Stimulated activated CD8-positive, alpha-beta memory T cell treated with anti-CD3 and anti-CD28 coated beads, Interleukin-15, amount 100 ng/mL, for 1 hour (primary cell): ENCODE results near the gene SYNE2.
"Not testable (repeated sequence)": the region's sequence is repeated elsewhere in the genome, so short reads cannot be mapped to it uniquely, and the experiment has no call there.

Source experiments
- DNase-seq: peaks from one replicate; pipeline ENCODE4 v3.0.0-alpha.2; 2020; ENCODE audit warnings: low read depth

The SYNE2 gene

DNA sequence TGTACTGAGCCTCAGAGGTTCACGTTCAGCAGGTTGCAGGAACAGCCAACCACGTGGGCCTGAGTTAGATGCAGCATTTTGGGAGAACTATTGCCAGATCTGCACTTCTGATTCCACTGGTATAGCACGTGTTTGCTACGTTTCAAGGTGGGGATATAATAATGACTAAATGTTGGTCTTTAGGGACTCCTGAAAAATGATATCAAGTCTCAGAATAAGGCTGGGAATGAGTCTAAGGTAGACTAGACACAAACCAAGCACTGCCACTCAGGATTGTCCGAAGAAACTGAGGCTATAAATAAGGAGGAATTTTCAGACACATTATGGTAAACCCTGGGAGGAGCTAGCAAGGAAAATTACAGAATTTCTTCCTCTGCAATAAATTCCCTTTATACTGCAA lies 343.3 kb downstream of the SYNE2 start:
- DNase-seq = no peak

- no peak for DNase-seq
Measured at GRCh38 chr14:64196814-64197411, 344.1 kb downstream of the SYNE2 start.

DNA sequence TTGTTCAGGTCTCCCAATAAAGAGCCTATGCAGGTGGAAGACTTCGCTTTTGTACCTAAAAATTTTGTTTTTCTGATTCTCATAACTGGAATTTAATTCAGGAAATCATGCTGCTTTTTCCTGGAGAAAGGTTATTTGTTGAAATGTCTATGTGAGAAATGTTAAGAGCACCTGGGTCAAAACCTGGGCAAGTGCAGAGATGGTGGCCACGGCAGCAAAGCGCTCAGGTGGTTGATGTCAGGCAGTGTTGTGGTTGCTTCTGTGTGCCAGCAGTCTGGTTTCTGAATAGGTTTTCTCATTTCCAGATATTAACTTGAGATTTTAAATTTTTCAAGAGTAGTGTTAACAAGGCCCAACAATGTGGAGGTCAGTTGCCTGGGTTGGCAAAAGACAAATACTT lies 345.2 kb downstream of the SYNE2 start:
- DNase-seq = no peak

GRCh38 chr14:64198486-64198885 lies 345.7 kb downstream of the SYNE2 start:
- no peak for DNase-seq

GRCh38 chr14:64200170-64200569 lies 347.4 kb downstream of the SYNE2 start:
- no peak for DNase-seq

DNA sequence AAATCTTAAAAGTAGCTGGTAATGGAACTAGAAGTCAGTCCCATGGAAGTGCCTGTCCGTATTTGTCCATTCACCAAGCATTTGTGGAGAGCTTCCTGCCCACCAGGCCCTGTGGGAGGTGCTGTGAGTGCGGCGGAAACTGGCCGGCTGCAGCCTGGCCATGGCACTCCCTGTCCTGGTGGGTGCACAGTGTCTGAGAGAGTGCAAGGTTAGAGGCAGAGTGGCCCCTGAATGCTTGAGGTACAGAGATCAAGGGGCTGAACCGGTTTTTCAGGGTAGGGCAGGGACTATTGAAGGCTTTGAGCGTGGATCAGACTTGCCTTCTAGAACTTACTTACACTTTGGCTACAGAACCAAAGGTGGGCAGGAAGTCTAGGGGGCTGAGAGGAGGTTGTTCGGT lies 348.5 kb downstream of the SYNE2 start:
- no peak for DNase-seq

DNA sequence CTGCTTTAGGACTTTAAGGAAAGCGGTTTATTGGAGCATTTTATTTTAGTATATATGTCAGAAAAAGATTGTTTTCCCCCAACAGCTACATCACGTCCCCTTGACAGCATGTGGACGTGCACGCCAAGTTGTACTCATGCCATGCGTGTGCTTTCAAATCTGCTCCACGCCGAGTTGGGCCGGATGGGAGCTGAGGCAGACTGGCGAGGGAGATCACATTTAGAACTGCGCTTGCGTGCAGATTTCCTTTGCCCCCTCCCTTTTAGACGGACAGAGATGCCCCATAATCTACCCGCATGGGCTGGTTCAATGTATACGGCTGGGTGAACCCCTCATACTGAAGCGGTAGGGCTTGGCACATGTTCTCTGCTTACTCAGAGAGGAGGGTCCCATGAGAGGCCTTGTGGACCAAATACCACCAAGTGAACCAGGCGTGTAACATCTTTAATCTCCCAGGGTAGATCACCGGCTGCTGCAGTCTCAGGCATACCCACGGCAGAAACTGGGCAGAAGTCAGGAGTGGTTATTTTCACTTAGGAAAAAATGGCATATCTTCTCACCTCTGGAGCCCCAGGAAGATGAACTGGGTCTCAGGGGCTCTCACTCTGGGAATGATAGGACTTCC lies 349.2 kb downstream of the SYNE2 start:
- DNase-seq = no peak

DNA sequence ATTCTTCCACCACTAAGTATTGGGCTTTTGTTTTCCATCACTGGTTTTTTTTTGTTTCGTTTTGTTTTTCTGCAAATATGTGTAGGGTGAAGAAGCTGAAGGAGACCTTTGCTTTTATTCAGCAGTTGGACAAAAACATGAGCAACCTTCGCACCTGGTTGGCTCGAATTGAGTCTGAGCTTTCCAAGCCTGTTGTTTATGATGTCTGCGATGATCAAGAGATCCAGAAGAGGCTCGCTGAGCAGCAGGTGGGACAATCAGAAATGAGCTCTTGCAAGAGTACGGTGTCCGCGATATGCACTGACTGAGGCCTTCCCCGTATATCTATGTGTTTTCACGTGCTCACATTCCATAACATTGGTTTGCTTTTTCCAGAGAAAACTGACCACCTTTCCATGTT lies 349.9 kb downstream of the SYNE2 start:
- DNase-seq = no peak

DNA sequence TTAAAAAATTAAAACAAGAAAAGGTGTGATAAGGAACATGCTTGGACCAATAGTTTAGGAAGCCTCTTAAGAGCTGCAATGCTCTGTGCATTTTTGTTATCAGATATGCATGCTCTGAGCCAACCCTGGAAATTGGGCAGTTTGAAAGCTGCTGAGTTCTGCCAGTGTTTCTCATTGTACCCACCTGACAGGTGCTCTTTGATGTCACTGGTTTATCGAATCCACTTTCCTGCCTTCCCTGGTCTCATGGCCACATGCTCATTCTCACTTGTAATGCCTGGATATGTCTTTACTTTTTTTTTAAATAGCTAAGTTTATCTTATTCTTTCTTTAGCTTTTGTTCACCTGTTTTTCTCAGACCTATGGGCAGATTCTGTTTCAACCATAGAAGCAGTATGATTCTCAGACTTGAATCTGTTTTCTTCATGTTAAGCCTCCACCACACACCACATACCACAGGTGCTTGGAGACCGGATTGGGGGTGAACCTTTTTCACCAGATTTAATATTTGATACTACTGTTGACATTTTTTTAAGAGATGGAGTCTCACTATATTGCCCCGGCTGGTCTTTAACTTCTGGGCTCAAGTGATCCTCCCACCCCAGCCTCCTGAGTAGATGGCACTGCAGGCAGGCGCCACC lies 350.7 kb downstream of the SYNE2 start:
- DNase-seq = no peak

DNA sequence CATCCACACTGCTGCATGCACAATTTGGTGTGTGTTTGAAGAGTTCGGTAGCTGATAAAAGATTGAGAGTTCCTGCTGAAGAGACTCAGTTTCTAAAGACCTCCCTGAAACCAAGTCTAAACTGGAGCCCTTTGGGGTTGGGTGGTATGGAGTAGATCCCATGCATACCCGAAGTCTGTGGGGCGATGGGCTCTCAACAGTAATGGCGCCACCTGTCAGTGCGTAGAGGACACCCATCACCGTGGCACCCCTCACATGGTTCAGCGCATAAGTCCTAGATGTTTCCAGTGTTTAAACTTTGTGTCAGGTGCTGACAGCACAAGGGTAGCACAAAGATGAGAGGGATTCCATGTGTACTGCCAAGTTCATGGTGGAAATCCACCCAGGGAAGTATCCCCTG lies 355.5 kb downstream of the SYNE2 start:
- DNase-seq = no peak

DNA sequence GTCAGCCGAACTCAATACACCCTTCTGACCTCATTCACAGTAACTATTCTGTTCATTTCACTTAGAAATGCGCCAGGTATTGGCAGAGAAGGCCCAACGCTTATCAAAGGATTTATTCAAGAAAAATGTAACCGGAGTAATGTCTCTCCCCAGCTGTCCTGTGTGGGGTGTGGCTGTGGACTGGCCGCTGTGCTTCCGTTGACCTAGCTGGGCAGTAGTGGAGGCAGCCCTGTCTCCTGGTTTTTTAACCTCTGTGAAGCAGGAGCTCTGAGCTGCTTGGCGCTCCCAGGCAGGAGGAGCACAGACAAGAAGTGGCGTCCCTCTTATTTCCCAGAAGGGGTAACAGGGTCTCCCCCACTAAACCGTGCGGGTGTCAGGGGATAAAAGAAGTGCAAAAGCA lies 356.2 kb downstream of the SYNE2 start:
- no peak for DNase-seq

- DNase-seq = no peak
Measured at GRCh38 chr14:64209444-64210131, 356.8 kb downstream of the SYNE2 start.

GRCh38 chr14:64210216-64210615 lies 357.4 kb downstream of the SYNE2 start:
- no peak for DNase-seq

DNA sequence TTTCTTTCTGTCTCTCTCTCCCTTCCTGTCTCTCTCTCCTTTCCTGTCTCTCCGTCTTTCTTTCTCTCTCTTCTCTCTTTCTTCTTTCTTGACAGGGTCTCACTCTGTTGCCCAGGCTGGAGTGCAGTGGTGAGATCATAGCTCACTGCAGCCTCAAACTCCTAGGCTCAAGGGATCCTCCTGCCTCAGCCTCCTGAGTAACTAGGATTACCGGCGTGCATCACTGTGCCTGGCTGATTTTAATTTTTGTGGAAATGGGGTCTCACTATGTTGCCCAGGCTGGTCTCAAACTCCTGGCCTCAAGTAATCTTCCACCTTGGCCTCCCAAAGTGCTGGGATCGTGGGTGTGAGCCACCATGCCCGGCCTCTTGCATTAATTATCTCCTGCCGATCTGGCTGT lies 358.1 kb downstream of the SYNE2 start:
- not testable (repeated sequence) for DNase-seq

DNA sequence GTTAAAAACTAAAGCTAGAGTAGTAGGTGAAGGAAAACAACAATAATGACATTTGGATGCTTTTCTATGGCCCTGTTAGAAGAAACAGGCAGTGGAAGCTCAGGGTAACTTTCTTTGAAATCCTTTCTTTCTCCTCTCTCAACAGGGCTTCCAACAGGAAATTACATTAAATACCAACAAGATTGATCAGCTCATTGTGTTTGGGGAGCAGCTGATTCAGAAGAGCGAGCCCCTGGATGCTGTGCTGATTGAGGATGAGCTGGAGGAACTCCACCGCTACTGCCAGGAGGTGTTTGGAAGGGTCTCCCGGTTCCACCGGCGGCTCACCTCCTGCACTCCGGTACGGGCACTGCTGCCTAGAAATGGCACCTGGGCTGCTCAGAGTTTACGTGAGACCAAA lies 359.9 kb downstream of the SYNE2 start:
- DNase-seq = no peak

DNA sequence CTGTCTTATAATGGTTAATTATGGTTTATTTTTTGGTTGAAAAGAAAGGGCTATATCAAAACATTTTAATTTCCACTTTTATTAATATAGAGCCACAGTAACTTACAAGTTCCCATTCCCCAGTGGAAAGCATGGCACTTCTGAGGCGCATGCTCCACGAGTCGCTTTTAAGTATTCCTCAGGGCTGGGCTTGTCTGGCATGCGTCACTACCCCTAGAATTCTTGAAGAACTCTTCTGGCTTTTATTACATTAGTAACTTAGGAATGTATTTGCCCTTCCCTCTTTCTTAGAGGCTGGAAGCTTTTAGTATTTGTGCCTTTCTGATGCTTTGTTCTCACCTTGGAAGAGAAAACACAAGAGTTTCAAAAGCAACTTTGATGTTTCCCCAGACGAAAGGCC lies 360.3 kb downstream of the SYNE2 start:
- no peak for DNase-seq

GRCh38 chr14:64213853-64214570 lies 361.2 kb downstream of the SYNE2 start:
- DNase-seq = no peak

DNA sequence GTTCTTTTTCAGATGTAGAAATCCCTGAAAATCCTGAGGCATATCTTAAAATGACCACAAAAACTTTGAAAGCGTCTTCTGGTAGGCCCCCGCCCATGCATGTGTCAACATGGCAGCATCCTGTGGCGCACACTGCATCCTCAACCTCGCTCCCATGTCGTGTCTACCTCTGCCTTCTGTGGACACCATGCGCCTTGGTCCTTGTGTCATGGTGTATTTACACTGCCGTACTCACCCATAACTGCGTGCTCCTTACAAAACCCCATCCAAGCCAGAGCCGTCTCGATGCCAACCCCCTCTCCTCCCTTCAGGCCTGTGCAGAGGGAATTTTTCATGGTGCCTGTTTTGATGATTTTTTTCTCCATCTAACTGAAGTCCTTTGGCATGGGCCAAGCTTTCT lies 362.5 kb downstream of the SYNE2 start:
- DNase-seq = no peak

GRCh38 chr14:64215978-64216377 lies 363.2 kb downstream of the SYNE2 start:
- DNase-seq = no peak

DNA sequence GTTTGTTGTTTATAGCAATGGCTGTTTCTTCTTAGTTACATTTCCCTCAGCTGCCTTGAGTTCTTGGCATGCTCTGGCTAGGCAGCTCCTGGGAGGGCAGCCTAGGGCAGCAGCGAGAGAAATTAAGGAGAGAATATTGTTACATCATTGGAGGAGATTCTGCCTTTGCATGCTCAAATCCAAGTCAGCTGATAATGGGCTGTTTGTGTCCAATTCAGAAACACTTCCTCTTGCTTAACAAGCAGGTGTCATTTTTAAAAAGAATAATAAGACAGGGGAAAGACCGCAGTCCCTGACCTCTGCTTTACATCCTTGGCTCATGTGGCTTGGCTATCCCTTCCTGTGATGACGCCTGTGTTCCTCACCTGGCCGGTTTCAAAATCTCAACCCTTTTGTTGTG lies 364.5 kb downstream of the SYNE2 start:
- no peak for DNase-seq

DNA sequence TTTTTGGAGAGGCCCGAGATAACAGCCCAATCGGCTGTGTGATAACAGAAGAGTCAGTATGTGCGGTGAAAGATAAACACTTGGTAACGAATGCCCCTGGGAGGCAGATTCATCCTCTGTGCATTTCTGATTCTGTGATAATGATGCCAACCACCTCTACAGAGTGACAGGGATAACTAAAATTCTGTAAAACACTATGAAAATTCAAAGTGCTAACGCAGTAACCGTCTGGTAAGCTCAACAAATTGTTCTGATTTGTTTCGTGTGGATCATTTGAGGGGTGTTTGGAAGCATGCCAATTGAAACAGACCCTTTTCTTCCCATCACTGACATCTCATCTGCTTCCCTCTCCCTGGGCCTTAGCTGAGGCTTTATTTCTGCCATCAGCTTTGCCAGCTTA lies 365.0 kb downstream of the SYNE2 start:
- DNase-seq = no peak
